Astrocyte (in vitro differentiated cells and primary cell): ENCODE measurements around the gene NRTN.

ENCODE experiments used
- EZH2 ChIP-seq: IDR thresholded peaks from 2 replicates; pipeline ENCODE4 v1.6.1; 2012; ENCODE audit warnings: mild to moderate bottlenecking, low read length, inconsistent platforms; ENCODE audit not compliant: insufficient read depth
- TF ChIP-seq, protein P1 (sequence below): IDR thresholded peaks from 2 replicates; pipeline ENCODE4 v1.5.1; 2011; ENCODE audit warnings: low read depth, mild to moderate bottlenecking, inconsistent platforms, low read length, moderate library complexity; ENCODE audit not compliant: insufficient read depth

DNA sequence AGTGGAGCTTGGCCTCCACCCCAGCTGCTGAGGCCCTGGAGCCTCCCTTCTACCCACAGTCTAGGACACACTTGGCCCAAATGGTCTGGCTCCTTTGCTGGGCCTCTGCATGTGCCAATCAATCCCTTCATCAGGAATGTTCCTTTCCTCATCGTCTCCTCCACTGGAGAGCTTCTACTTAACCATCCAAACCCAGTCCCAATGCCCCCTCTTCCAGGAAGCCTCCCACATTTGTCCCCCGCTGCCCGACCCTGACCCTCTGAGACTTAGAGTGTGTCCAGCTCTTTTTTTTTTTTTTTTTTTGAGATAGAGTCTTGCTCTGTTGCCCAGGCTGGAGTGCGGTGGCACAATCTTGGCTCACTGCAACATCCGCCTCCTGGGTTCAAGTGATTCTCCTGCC lies 16.4 kb upstream of the NRTN start:
- TF ChIP-seq, protein P1, sequence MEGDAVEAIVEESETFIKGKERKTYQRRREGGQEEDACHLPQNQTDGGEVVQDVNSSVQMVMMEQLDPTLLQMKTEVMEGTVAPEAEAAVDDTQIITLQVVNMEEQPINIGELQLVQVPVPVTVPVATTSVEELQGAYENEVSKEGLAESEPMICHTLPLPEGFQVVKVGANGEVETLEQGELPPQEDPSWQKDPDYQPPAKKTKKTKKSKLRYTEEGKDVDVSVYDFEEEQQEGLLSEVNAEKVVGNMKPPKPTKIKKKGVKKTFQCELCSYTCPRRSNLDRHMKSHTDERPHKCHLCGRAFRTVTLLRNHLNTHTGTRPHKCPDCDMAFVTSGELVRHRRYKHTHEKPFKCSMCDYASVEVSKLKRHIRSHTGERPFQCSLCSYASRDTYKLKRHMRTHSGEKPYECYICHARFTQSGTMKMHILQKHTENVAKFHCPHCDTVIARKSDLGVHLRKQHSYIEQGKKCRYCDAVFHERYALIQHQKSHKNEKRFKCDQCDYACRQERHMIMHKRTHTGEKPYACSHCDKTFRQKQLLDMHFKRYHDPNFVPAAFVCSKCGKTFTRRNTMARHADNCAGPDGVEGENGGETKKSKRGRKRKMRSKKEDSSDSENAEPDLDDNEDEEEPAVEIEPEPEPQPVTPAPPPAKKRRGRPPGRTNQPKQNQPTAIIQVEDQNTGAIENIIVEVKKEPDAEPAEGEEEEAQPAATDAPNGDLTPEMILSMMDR = no peak
- TF ChIP-seq EZH2 = no peak
